Measurements from ENCODE around the gene ENOX2. TPM values are rescaled to one million over a fixed set of nuclear protein-coding genes. Genes with fewer than 3 reads are reported as not detected.

The ENOX2 gene
- polyA plus RNA-seq, 1 donor (not counting 4 experiments of a cell fraction or from before 2014, with no cell fraction given), result 24.5 TPM

DNA sequence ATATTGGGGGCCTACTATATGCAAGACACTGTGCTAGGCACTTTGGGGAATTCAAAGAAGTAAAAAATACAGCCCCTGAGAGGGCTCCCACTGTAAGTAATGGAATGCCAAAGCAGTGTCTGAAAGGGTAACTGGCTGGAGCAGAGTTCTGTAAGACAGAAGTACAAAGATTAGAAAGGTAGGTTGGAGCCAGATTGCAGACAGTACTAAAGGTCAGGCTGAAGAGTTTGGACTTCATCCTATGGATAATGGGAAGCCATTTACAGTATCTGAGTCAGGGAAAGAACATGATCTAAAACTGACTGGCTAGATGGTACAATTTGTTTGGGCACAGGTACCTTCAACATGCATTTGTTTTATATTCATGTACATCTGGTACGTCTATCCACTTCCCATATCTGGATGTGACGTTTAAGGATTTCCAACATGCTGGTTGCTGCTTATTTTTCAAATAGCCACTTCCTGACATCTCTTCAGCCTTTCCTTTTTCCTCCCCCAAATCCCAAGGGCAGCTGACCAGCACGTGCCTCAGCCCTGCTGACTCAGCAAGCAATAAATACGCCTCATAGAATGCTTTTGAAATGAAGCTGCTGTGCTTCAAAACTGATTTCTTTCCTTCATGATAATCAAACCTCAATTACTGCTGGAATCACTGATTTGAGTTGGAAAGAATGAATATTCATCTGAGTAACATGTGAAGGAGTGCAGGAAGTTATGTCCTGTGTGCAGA is 9.5 kb downstream of the ENOX2 start:
- FAIRE-seq, result no peak
- H3K9ac ChIP-seq (ENCODE audit: control insufficient read depth, extremely low read depth, insufficient read depth, low read length), result no peak overlapping the region
- dilution Hi-C loops (cut with MboI; ENCODE audit: extremely low pct_ligation_motif_present, low sequenced_read_pairs), result no loop called here

DNA sequence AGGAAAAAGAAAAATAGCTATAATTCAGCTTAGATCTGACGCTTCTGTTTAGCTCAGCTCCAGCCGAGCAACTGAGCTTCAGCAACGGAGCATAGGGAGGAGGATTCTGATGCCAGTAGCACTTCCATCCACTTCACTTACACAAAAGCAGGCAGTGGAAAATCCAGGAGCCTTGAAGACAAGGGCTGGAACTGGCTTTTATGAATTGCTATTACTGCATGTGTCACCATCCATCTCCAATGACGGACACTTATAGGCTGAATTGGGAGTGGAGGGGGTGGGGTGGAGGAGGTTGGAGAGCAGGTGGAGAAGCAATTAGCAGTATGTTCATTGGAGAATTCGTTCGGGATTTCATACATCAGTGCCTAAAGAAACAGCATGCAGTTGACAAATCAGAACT is 15.6 kb downstream of the ENOX2 start:
- Histone ChIP-seq H3K9me3 (ENCODE audit: control insufficient read depth, low read depth, low read length) (no peaks in the 10 kb centered on the region), H2AFZ (ENCODE audit: control insufficient read depth, low read length) (no peak overlapping the region), H3K79me2 (ENCODE audit: control insufficient read depth, insufficient read depth, low read length) (no peaks in the 10 kb centered on the region), H3K36me3 (ENCODE audit: control insufficient read depth in 2 of 2, extremely low read depth in 1 of 2, insufficient read depth in 2 of 2, low read length in 2 of 2) (no peaks in the 10 kb centered on the region), H3K9ac (ENCODE audit: control insufficient read depth, extremely low read depth, insufficient read depth, low read length) (no peak overlapping the region), H3K4me2 (ENCODE audit: control insufficient read depth, extremely low read depth, insufficient read depth, low read depth, low read length) (no peak overlapping the region), H3K4me3 (ENCODE audit: control insufficient read depth in 2 of 3, extremely low read depth in 1 of 3, insufficient read depth in 2 of 3, low read depth in 1 of 3, low read length in 3 of 3) (no peak overlapping the region), H3K4me1 (ENCODE audit: control insufficient read depth, extremely low read depth, insufficient read depth, low read length) (no peaks in the 10 kb centered on the region), H3K27ac (ENCODE audit: control insufficient read depth, insufficient read depth, low read length) (no peak overlapping the region), H3K27me3 (ENCODE audit: control insufficient read depth, extremely low read depth, insufficient read depth, low read length) (no peaks in the 10 kb centered on the region), H4K20me1 (ENCODE audit: control insufficient read depth, extremely low read depth, insufficient read depth, low read length) (no peaks in the 10 kb centered on the region), H3K9me1 (ENCODE audit: control insufficient read depth, extremely low read depth, insufficient read depth, low read length) (no peaks in the 10 kb centered on the region)
- DNase-seq (ENCODE audit: low read depth, low spot score), result no peak
- no peak for FAIRE-seq
- dilution Hi-C loops (cut with MboI; ENCODE audit: extremely low pct_ligation_motif_present, low sequenced_read_pairs), result no loop called here
- no peak for TF ChIP-seq EZH2 (IDR thresholded peaks at IDR 0.05; ENCODE audit: low read length)
- TF ChIP-seq, protein P1, sequence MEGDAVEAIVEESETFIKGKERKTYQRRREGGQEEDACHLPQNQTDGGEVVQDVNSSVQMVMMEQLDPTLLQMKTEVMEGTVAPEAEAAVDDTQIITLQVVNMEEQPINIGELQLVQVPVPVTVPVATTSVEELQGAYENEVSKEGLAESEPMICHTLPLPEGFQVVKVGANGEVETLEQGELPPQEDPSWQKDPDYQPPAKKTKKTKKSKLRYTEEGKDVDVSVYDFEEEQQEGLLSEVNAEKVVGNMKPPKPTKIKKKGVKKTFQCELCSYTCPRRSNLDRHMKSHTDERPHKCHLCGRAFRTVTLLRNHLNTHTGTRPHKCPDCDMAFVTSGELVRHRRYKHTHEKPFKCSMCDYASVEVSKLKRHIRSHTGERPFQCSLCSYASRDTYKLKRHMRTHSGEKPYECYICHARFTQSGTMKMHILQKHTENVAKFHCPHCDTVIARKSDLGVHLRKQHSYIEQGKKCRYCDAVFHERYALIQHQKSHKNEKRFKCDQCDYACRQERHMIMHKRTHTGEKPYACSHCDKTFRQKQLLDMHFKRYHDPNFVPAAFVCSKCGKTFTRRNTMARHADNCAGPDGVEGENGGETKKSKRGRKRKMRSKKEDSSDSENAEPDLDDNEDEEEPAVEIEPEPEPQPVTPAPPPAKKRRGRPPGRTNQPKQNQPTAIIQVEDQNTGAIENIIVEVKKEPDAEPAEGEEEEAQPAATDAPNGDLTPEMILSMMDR (optimal IDR thresholded peaks at IDR 0.05 in 1 of 3, IDR thresholded peaks at IDR 0.05 in 1 of 3, conservative IDR thresholded peaks at IDR 0.05 in 1 of 3; ENCODE audit: extremely low read depth in 1 of 3, insufficient read depth in 2 of 3, low read length in 3 of 3), result no peak

More for the DNA sequence above, 9.5 kb downstream of the ENOX2 start:
- Histone ChIP-seq H3K9me3 (ENCODE audit: control insufficient read depth, low read depth, low read length) (no peaks in the 10 kb centered on the region), H3K27ac (ENCODE audit: control insufficient read depth, insufficient read depth, low read length) (no peak overlapping the region), H2AFZ (ENCODE audit: control insufficient read depth, low read length) (no peak overlapping the region), H4K20me1 (ENCODE audit: control insufficient read depth, extremely low read depth, insufficient read depth, low read length) (no peaks in the 10 kb centered on the region), H3K79me2 (ENCODE audit: control insufficient read depth, insufficient read depth, low read length) (no peaks in the 10 kb centered on the region), H3K4me3 (ENCODE audit: control insufficient read depth in 2 of 3, extremely low read depth in 1 of 3, insufficient read depth in 2 of 3, low read depth in 1 of 3, low read length in 3 of 3) (no peak overlapping the region), H3K36me3 (ENCODE audit: control insufficient read depth in 2 of 2, extremely low read depth in 1 of 2, insufficient read depth in 2 of 2, low read length in 2 of 2) (no peaks in the 10 kb centered on the region), H3K9me1 (ENCODE audit: control insufficient read depth, extremely low read depth, insufficient read depth, low read length) (no peaks in the 10 kb centered on the region), H3K4me2 (ENCODE audit: control insufficient read depth, extremely low read depth, insufficient read depth, low read depth, low read length) (no peak overlapping the region), H3K4me1 (ENCODE audit: control insufficient read depth, extremely low read depth, insufficient read depth, low read length) (no peaks in the 10 kb centered on the region), H3K27me3 (ENCODE audit: control insufficient read depth, extremely low read depth, insufficient read depth, low read length) (no peaks in the 10 kb centered on the region)
- TF ChIP-seq EZH2 (IDR thresholded peaks at IDR 0.05; ENCODE audit: low read length), result no peak
- TF ChIP-seq, protein P1 (optimal IDR thresholded peaks at IDR 0.05 in 1 of 3, IDR thresholded peaks at IDR 0.05 in 1 of 3, conservative IDR thresholded peaks at IDR 0.05 in 1 of 3; ENCODE audit: extremely low read depth in 1 of 3, insufficient read depth in 2 of 3, low read length in 3 of 3), result no peak
- no peak for DNase-seq (ENCODE audit: low read depth, low spot score)
